Articular chondrocyte of knee joint (primary cell): ENCODE results near the gene DLG2. TPM values are rescaled to one million over a fixed set of nuclear protein-coding genes. Genes with fewer than 3 reads are reported as not detected.

Experiments used
- small RNA-seq: library from RNA; depleted of rRNA; stranded (forward); fragments of <200 nt; gene quantifications from one replicate; pipeline ENCODE3, GENCODE V24; 2012
- total RNA-seq: library from RNA; depleted of rRNA; stranded (reverse); fragments of >200 nt; gene quantifications from 2 replicates; pipeline ENCODE4 v1.2.3, GENCODE V29; 2012

The DLG2 gene
- total RNA-seq, result 3.5 and 5.8 TPM in 2 replicates

DNA sequence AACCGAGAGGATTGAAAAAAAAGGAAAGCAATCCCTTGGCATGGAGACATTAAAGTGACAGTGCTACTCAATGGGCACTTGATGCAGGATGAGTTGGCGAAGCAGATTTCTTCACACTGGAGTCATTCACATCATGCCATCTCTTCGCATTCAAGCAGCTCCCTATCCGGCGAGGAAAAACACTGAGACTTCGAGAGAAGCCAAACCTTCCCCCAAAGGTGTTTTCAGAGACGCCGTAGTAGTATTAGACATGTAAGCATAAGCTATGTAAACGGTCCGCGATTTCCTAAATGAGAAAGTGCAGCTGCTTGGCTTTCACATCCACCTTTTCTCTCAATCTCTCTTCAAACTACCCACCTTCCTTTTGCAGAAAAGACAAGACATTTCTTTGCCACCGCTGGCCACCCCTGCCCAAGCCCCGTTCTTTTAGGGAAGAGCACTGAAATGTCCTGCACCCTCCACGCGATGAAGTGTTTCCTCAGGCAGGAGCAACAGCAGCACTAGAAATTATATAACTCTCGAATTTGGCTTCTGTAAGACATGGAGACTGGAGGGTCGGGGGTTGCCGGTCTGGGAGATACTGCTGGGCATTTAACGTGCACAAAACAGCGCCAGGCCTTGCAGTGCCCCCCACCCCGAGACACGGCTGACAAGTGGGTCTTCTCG is at the start of gene DLG2:
Gene DLG2, minus strand, starts transcription at position 13 of the 666 bp plus-strand sequence.

GRCh38 chr11:85664615-85665481 is 37.7 kb upstream of the DLG2 start, which contains the start of gene CREBZF:
Gene CREBZF (minus strand): TSS chr11:85665129. CDS start chr11:85664875, 254 bp downstream.

GRCh38 chr11:85647604-85648299 is 20.6 kb upstream of the DLG2 start, which contains the start of gene TMEM126A:
Gene TMEM126A (plus strand): TSS chr11:85647967. CDS start chr11:85650256, 2,289 bp downstream.

DNA sequence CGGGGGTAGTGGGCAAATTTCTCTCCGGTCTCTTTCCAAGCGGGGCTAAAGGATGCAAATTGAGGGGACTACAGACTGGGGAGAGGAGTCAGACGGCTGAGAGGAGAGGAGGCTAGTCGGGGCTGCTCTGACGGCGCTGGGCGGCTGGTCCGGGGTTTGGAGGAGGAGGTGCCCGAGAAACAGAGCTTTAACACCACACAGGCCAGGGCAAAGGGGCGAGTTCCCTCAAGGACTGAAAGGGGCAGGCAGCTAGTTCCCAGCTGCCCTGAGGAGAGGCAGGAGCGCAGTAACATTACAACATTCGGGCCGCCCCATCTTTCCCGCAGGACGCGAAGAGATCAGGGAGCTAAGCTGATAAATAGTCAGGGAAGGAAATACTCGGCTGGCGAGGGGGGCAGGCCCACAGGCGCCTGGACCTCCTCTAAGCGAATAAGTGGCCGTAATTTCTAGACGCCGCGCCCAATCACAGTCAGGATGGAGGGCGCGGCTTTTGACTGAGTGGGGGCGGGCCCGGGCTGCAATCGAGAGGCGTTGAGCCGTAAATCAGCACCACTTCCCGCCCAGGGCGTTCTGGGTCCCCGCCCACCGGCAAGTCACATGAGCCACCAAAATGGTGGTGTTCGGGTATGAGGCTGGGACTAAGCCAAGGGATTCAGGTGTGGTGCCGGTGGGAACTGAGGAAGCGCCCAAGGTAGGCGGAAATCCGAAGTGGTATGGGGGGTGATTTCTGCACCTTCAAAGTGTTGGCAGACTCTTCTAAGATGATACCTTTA is 1.0 kb upstream of the DLG2 start, which contains the start of gene TMEM126B:
Gene TMEM126B, plus strand, starts transcription at position 596 of the 773 bp plus-strand sequence. Its CDS starts 15 bp downstream, at position 611.

Small RNA genes within 50 kb of the gene (small RNA-seq; reads per million reads assigned to genes)
- gene RF02112 (not detected), gene RF02113 (not detected), gene RNU6-1292P (not detected)

Other genes with a start within 250 kb of the DLG2 start
- gene TMEM126B, start 1.2 kb upstream of the DLG2 start, total RNA-seq, result 84.9 and 87.0 TPM in 2 replicates
- 53.2 and 54.9 TPM in 2 replicates for gene TMEM126A, start 20.6 kb upstream of the DLG2 start, total RNA-seq
- 37.9 and 41.4 TPM in 2 replicates for gene CREBZF, start 37.8 kb upstream of the DLG2 start, total RNA-seq
- gene CCDC89, start 58.9 kb upstream of the DLG2 start, total RNA-seq, result 4.4 and 5.7 TPM in 2 replicates
- gene SYTL2, start 183.8 kb upstream of the DLG2 start, total RNA-seq, result 24.6 and 26.4 TPM in 2 replicates
- not detected in 2 replicates for gene CCDC83, start 228.0 kb upstream of the DLG2 start, total RNA-seq